Measurements from ENCODE around the gene PALM3.
"Not testable (repeated sequence)": the region's sequence is repeated elsewhere in the genome, so short reads cannot be mapped to it uniquely, and the experiment has no call there.

Gene PALM3

GRCh38 chr19:14033946-14034345 lies 27.9 kb downstream of the PALM3 start:
- Histone ChIP-seq H3K27me3 (ENCODE audit: insufficient read depth, low read depth, severe bottlenecking) (no peaks in the 10 kb centered on the region), H3K4me3 (ENCODE audit: low read depth, low read length) (no peak overlapping the region), H3K36me3 (no peaks in the 10 kb centered on the region), H3K9me3 (ENCODE audit: severe bottlenecking) (no peaks in the 10 kb centered on the region), H3K27ac (no peak overlapping the region)
- no peak for TF ChIP-seq CTCF (IDR thresholded peaks at IDR 0.05; ENCODE audit: low read depth, low read length)
- no peak for DNase-seq

GRCh38 chr19:14031719-14032480 lies 30.0 kb downstream of the PALM3 start, which contains the start of gene IL27RA:
Gene IL27RA, plus strand, starts transcription at chr19:14031762. Its CDS starts 111 bp downstream, at chr19:14031873.
- Histone ChIP-seq H3K27ac (peak within 1 kb of the TSS; percentile 67), H3K36me3 (no peaks in the 10 kb centered on the region), H3K4me3 (ENCODE audit: low read depth, low read length) (peak within 1 kb of the TSS; percentile 84), H3K27me3 (ENCODE audit: insufficient read depth, low read depth, severe bottlenecking) (no peaks in the 10 kb centered on the region), H3K9me3 (ENCODE audit: severe bottlenecking) (no peaks in the 10 kb centered on the region)
- DNase-seq: peak; percentile 82
- peak; percentile 86 for TF ChIP-seq CTCF (IDR thresholded peaks at IDR 0.05; ENCODE audit: low read depth, low read length)

- Histone ChIP-seq H3K4me3 (ENCODE audit: low read depth, low read length) (peak overlapping the region; percentile 84), H3K36me3 (no peaks in the 10 kb centered on the region), H3K27me3 (ENCODE audit: insufficient read depth, low read depth, severe bottlenecking) (no peaks in the 10 kb centered on the region), H3K9me3 (ENCODE audit: severe bottlenecking) (no peaks in the 10 kb centered on the region), H3K27ac (no peak overlapping the region; the same call in 1 of the 2 replicates)
- TF ChIP-seq CTCF (IDR thresholded peaks at IDR 0.05; ENCODE audit: low read depth, low read length): no peak
- DNase-seq: no peak
These were observed 30.7 kb downstream of the PALM3 start for GRCh38 chr19:14030997-14031718.

GRCh38 chr19:14028901-14029300 lies 33.0 kb downstream of the PALM3 start:
- Histone ChIP-seq H3K4me3 (ENCODE audit: low read depth, low read length) (no peak overlapping the region), H3K27ac (no peak overlapping the region), H3K36me3 (no peaks in the 10 kb centered on the region), H3K27me3 (ENCODE audit: insufficient read depth, low read depth, severe bottlenecking) (no peaks in the 10 kb centered on the region), H3K9me3 (ENCODE audit: severe bottlenecking) (no peaks in the 10 kb centered on the region)
- peak; percentile 38 for DNase-seq
- TF ChIP-seq CTCF (IDR thresholded peaks at IDR 0.05; ENCODE audit: low read depth, low read length): no peak

GRCh38 chr19:14027856-14028450 lies 33.9 kb downstream of the PALM3 start, which contains the start of gene RLN3:
Gene RLN3, plus strand, starts transcription at chr19:14028148. Its CDS starts 57 bp downstream, at chr19:14028205.
- no peak for DNase-seq

GRCh38 chr19:14026652-14027192 lies 35.2 kb downstream of the PALM3 start:
- not testable (repeated sequence) for H3K4me3 ChIP-seq (ENCODE audit: low read depth, low read length); H3K36me3 ChIP-seq; H3K27me3 ChIP-seq (ENCODE audit: insufficient read depth, low read depth, severe bottlenecking); DNase-seq; H3K27ac ChIP-seq; H3K9me3 ChIP-seq (ENCODE audit: severe bottlenecking)

More at GRCh38 chr19:14027856-14028450, 33.9 kb downstream of the PALM3 start, which contains the start of gene RLN3:
- Histone ChIP-seq H3K27me3 (ENCODE audit: insufficient read depth, low read depth, severe bottlenecking) (no peaks in the 10 kb centered on the region), H3K4me3 (ENCODE audit: low read depth, low read length) (no peak within 1 kb of the TSS), H3K27ac (no peak within 1 kb of the TSS), H3K9me3 (ENCODE audit: severe bottlenecking) (no peaks in the 10 kb centered on the region), H3K36me3 (no peaks in the 10 kb centered on the region)
- TF ChIP-seq CTCF (IDR thresholded peaks at IDR 0.05; ENCODE audit: low read depth, low read length): no peak

All from WERI-Rb-1 (cell line).